SK-N-MC (cell line): ENCODE measurements around the gene NPEPL1.

Experiments
- EZH2 ChIP-seq: fragments of 200-600 bp; sonication (generic); IDR thresholded peaks from one replicate; pipeline ENCODE4 v1.6.1; 2017; ENCODE audit warnings: antibody characterized with exemption
- POLR2AphosphoS5 ChIP-seq: IDR thresholded peaks from 2 replicates; pipeline ENCODE4 v1.6.1; 2012; ENCODE audit warnings: mild to moderate bottlenecking, low read depth, low read length, borderline replicate concordance

DNA sequence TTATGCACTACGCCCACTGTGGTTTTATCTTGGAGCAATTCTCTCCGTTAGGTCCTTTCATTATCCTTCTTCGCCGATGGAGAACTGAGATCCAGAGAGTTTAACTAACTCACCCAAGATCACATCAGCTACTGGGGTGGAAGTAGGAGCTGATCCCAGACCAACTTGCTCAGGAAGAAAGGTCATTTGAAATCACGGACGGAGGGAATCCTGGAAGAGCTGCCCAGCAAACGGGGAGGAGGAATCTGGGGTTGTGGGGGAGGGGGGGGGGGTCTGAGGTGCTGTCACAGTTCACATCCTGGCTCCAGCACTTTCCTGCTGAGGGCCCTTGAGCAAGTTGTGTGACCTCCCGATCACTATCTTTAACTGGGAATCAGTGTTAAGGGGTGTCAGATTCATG, 62.0 kb downstream of the NPEPL1 start:
- no peak for TF ChIP-seq EZH2
- no peak for TF ChIP-seq POLR2AphosphoS5
